ENCODE measurements around the gene SPEN. TPM values are rescaled to one million over a fixed set of nuclear protein-coding genes. Genes with fewer than 3 reads are reported as not detected.

Gene SPEN
- total and polyA plus RNA-seq, 2 experiments from 2014 or later, result 14.9 to 43.6 TPM

DNA sequence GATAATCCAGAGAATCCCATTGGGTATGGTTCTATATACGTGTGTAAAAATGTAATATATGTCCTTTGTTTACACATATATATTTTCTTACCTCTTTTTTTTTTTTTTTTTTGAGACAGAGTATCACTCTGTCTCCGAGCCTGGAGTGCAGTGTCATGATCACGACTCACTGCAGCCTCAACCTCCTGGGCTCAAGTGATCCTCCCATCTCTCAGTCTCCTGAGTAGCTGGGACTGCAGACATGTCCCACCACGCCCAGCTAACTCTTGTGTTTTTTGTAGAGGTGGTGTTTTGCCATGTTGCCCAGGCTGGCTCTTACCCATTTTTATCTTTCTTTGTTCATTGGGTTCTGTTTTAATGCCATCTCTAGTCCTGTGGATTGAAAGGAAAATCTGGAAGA is 68.9 kb downstream of the SPEN start:
- DNase-seq (ENCODE audit: low spot score) (no peak), ATAC-seq (no peak)
- 0 out of 2 replicates have a peak, but pooled peaks cover 2% of the 10 kb centered on the region for H3K79me2 ChIP-seq (replicated peaks; ENCODE audit: insufficient read depth)
- H3K9me2 ChIP-seq (ENCODE audit: insufficient read depth), result no peaks in the 10 kb centered on the region
- Mint-ChIP-seq H3K27me3 (ENCODE audit: insufficient read depth, low read depth, poor library complexity) (peaks cover 3% of the 10 kb centered on the region), H3K9me3 (no peaks in the 10 kb centered on the region), H3K36me3 (ENCODE audit: low read depth) (peaks cover 53% of the 10 kb centered on the region), H3K4me3 (no peak overlapping the region), H3K27ac (peak overlapping the region; percentile 73), H3K4me1 (no peaks in the 10 kb centered on the region)
- 0 out of 2 replicates have a peak overlapping the region, but pooled peaks have one; percentile 60 for H3K27ac ChIP-seq (ENCODE audit: low read depth)
- no peaks in the 10 kb centered on the region for H3F3A ChIP-seq (replicated peaks; ENCODE audit: low read depth)
- H3K27me3 ChIP-seq (ENCODE audit: insufficient read depth), result no peaks in the 10 kb centered on the region
- no peak for TF ChIP-seq EZH2 (IDR thresholded peaks at IDR 0.05; ENCODE audit: low read depth, unreplicated experiment)
- no peak for TF ChIP-seq NANOG (IDR thresholded peaks at IDR 0.05; ENCODE audit: borderline replicate concordance)
- no peak for TF ChIP-seq ZNF114 (CRISPR knock-in tag; IDR thresholded peaks at IDR 0.05)
- TF ChIP-seq, protein P1, sequence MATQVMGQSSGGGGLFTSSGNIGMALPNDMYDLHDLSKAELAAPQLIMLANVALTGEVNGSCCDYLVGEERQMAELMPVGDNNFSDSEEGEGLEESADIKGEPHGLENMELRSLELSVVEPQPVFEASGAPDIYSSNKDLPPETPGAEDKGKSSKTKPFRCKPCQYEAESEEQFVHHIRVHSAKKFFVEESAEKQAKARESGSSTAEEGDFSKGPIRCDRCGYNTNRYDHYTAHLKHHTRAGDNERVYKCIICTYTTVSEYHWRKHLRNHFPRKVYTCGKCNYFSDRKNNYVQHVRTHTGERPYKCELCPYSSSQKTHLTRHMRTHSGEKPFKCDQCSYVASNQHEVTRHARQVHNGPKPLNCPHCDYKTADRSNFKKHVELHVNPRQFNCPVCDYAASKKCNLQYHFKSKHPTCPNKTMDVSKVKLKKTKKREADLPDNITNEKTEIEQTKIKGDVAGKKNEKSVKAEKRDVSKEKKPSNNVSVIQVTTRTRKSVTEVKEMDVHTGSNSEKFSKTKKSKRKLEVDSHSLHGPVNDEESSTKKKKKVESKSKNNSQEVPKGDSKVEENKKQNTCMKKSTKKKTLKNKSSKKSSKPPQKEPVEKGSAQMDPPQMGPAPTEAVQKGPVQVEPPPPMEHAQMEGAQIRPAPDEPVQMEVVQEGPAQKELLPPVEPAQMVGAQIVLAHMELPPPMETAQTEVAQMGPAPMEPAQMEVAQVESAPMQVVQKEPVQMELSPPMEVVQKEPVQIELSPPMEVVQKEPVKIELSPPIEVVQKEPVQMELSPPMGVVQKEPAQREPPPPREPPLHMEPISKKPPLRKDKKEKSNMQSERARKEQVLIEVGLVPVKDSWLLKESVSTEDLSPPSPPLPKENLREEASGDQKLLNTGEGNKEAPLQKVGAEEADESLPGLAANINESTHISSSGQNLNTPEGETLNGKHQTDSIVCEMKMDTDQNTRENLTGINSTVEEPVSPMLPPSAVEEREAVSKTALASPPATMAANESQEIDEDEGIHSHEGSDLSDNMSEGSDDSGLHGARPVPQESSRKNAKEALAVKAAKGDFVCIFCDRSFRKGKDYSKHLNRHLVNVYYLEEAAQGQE (IDR thresholded peaks at IDR 0.05; ENCODE audit: unreplicated experiment), result no peak
- no peak for TF ChIP-seq JUNB (IDR thresholded peaks at IDR 0.05; ENCODE audit: unreplicated experiment)
- TF ChIP-seq, protein P2, sequence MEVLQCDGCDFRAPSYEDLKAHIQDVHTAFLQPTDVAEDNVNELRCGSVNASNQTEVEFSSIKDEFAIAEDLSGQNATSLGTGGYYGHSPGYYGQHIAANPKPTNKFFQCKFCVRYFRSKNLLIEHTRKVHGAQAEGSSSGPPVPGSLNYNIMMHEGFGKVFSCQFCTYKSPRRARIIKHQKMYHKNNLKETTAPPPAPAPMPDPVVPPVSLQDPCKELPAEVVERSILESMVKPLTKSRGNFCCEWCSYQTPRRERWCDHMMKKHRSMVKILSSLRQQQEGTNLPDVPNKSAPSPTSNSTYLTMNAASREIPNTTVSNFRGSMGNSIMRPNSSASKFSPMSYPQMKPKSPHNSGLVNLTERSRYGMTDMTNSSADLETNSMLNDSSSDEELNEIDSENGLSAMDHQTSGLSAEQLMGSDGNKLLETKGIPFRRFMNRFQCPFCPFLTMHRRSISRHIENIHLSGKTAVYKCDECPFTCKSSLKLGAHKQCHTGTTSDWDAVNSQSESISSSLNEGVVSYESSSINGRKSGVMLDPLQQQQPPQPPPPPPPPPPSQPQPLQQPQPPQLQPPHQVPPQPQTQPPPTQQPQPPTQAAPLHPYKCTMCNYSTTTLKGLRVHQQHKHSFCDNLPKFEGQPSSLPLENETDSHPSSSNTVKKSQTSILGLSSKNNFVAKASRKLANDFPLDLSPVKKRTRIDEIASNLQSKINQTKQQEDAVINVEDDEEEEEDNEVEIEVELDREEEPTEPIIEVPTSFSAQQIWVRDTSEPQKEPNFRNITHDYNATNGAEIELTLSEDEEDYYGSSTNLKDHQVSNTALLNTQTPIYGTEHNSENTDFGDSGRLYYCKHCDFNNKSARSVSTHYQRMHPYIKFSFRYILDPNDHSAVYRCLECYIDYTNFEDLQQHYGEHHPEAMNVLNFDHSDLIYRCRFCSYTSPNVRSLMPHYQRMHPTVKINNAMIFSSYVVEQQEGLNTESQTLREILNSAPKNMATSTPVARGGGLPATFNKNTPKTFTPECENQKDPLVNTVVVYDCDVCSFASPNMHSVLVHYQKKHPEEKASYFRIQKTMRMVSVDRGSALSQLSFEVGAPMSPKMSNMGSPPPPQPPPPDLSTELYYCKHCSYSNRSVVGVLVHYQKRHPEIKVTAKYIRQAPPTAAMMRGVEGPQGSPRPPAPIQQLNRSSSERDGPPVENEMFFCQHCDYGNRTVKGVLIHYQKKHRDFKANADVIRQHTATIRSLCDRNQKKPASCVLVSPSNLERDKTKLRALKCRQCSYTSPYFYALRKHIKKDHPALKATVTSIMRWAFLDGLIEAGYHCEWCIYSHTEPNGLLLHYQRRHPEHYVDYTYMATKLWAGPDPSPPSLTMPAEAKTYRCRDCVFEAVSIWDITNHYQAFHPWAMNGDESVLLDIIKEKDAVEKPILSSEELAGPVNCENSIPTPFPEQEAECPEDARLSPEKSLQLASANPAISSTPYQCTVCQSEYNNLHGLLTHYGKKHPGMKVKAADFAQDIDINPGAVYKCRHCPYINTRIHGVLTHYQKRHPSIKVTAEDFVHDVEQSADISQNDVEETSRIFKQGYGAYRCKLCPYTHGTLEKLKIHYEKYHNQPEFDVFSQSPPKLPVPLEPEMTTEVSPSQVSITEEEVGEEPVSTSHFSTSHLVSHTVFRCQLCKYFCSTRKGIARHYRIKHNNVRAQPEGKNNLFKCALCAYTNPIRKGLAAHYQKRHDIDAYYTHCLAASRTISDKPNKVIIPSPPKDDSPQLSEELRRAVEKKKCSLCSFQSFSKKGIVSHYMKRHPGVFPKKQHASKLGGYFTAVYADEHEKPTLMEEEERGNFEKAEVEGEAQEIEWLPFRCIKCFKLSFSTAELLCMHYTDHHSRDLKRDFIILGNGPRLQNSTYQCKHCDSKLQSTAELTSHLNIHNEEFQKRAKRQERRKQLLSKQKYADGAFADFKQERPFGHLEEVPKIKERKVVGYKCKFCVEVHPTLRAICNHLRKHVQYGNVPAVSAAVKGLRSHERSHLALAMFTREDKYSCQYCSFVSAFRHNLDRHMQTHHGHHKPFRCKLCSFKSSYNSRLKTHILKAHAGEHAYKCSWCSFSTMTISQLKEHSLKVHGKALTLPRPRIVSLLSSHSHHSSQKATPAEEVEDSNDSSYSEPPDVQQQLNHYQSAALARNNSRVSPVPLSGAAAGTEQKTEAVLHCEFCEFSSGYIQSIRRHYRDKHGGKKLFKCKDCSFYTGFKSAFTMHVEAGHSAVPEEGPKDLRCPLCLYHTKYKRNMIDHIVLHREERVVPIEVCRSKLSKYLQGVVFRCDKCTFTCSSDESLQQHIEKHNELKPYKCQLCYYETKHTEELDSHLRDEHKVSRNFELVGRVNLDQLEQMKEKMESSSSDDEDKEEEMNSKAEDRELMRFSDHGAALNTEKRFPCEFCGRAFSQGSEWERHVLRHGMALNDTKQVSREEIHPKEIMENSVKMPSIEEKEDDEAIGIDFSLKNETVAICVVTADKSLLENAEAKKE (CRISPR knock-in tag; IDR thresholded peaks at IDR 0.05), result no peak
- TF ChIP-seq POLR2AphosphoS5 (IDR thresholded peaks at IDR 0.05; ENCODE audit: low read depth), result no peak
- TF ChIP-seq, protein P3, sequence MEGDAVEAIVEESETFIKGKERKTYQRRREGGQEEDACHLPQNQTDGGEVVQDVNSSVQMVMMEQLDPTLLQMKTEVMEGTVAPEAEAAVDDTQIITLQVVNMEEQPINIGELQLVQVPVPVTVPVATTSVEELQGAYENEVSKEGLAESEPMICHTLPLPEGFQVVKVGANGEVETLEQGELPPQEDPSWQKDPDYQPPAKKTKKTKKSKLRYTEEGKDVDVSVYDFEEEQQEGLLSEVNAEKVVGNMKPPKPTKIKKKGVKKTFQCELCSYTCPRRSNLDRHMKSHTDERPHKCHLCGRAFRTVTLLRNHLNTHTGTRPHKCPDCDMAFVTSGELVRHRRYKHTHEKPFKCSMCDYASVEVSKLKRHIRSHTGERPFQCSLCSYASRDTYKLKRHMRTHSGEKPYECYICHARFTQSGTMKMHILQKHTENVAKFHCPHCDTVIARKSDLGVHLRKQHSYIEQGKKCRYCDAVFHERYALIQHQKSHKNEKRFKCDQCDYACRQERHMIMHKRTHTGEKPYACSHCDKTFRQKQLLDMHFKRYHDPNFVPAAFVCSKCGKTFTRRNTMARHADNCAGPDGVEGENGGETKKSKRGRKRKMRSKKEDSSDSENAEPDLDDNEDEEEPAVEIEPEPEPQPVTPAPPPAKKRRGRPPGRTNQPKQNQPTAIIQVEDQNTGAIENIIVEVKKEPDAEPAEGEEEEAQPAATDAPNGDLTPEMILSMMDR (conservative IDR thresholded peaks at IDR 0.05; ENCODE audit: low read depth in 2 of 2), result no peak
- TF ChIP-seq ZNF331 (CRISPR knock-in tag; IDR thresholded peaks at IDR 0.05; ENCODE audit: low read depth), result no peak
- no peak for TF ChIP-seq STAT1 (IDR thresholded peaks at IDR 0.05; ENCODE audit: unreplicated experiment)
- no peak overlapping the region for H2AFZ ChIP-seq
- H3K36me3 ChIP-seq (ENCODE audit: insufficient read depth), result peaks cover 8% of the 10 kb centered on the region
- H3K4me3 ChIP-seq, result no peak overlapping the region
- no peaks in the 10 kb centered on the region; the same call in 1 of the 2 replicates for H4K20me1 ChIP-seq (replicated peaks; ENCODE audit: insufficient read depth)
- no peaks in the 10 kb centered on the region for H3K4me1 ChIP-seq (ENCODE audit: insufficient read depth)
- H3K4me2 ChIP-seq, result no peak overlapping the region

All from GM23338 (cell line).